OCI-LY3 (cell line): ENCODE measurements around the gene CTAGE1.

Source experiments
- CTCF ChIP-seq: fragments of 200-600, 300-600 bp; sonication (generic); IDR thresholded peaks from 2 replicates; pipeline ENCODE4 v1.5.1; 2014; ENCODE audit warnings: antibody characterized with exemption, low read length, low read depth
- EZH2phosphoT487 ChIP-seq: fragments of 200-600 bp; shearing (Covaris generic); IDR thresholded peaks from 2 replicates; pipeline ENCODE4 v1.6.1; 2018; ENCODE audit warnings: antibody characterized with exemption, mixed run types, low read depth

- TF ChIP-seq CTCF, result peak; percentile 10; the same call in 1 of the 2 replicates
- no peak for TF ChIP-seq EZH2phosphoT487
Observed at GRCh38 chr18:22441638-22442037, 23.9 kb upstream of the CTAGE1 start.
